Endothelial cell (in vitro differentiated cells): ENCODE measurements around the gene PROCR. TPM values are rescaled to one million over a fixed set of nuclear protein-coding genes. Genes with fewer than 3 reads are reported as not detected.
"Not testable (repeated sequence)": the region's sequence is repeated elsewhere in the genome, so short reads cannot be mapped to it uniquely, and the experiment has no call there.

Source experiments
- DNase-seq: peaks from one replicate; pipeline ENCODE4 v3.0.0; 2021; ENCODE audit warnings: low spot score
- H3K27ac Mint-ChIP-seq: one replicate; pipeline ENCODE4 v1.8.0; 2021; ENCODE audit warnings: mixed read lengths, inconsistent platforms; ENCODE audit not compliant: unreplicated experiment
- H3K27me3 Mint-ChIP-seq: one replicate; pipeline ENCODE4 v1.8.0; 2021; ENCODE audit warnings: mild to moderate bottlenecking, moderate library complexity, mixed read lengths, inconsistent platforms; ENCODE audit not compliant: unreplicated experiment
- H3K36me3 Mint-ChIP-seq: one replicate; pipeline ENCODE4 v1.8.0; 2021; ENCODE audit warnings: mild to moderate bottlenecking, low read depth, mixed read lengths, inconsistent platforms; ENCODE audit not compliant: unreplicated experiment
- H3K4me1 Mint-ChIP-seq: one replicate; pipeline ENCODE4 v1.8.0; 2021; ENCODE audit warnings: mild to moderate bottlenecking, mixed read lengths, inconsistent platforms; ENCODE audit not compliant: unreplicated experiment
- H3K4me3 Mint-ChIP-seq: one replicate; pipeline ENCODE4 v1.8.0; 2021; ENCODE audit warnings: mild to moderate bottlenecking, mixed read lengths, inconsistent platforms; ENCODE audit not compliant: unreplicated experiment
- H3K9me3 Mint-ChIP-seq: one replicate; pipeline ENCODE4 v1.8.0; 2021; ENCODE audit warnings: mixed read lengths, inconsistent platforms; ENCODE audit not compliant: unreplicated experiment
- total RNA-seq: library from RNA; stranded (reverse); fragmentation: NEBNext Ultra II Directional; extraction: Animal tissue kit (Norgen Biotek cat#: 25700); gene quantifications from one replicate; pipeline ENCODE4 v1.2.1, GENCODE V29; 2021; ENCODE audit not compliant: unreplicated experiment
- TF ChIP-seq, protein P1 (sequence below): fragments of 200-600 bp; sonication (generic); IDR thresholded peaks from one replicate; pipeline ENCODE4 v1.5.0; 2021; ENCODE audit warnings: antibody characterized with exemption; ENCODE audit not compliant: unreplicated experiment

Gene PROCR
- total RNA-seq, 1 donor from 2014 or later, result 254 TPM

DNA sequence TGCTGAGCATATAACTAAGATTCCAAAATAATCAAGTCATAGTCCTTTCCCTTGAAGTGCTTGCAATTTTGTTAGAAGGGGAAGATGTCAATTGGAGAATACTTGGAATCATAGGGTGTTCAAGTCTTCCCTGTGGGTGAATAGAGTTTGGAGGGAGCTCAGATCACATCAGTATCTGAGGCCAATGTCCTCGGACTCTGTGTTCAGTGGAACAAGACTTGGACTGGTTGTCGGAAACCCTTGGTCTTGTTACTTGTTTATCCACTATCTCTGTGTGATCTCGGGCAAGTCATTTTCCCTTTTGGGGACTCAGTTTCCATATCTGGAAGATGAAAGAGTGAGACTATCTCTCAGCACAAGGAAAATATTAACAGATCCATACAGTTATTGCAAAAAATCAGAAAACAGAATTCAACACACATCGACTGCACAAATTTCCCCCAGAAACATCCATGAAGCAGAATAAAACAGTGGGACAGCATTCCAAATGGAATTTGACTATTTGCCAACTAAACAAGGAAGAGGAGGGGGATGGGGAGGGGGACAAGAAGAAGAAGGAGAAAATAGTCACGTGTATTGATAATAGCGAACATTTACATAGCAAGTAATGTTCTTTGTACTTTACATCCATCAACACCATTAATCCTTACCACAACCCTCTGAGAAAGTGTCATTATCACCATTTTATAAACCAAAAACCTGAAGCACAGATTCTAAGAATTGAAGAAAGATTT lies 20.9 kb upstream of the PROCR start:
- Mint-ChIP-seq H3K27me3 (peaks cover 4% of the 10 kb centered on the region), H3K36me3 (no peaks in the 10 kb centered on the region), H3K27ac (no peak overlapping the region), H3K9me3 (no peaks in the 10 kb centered on the region), H3K4me1 (peaks cover 31% of the 10 kb centered on the region), H3K4me3 (no peak overlapping the region)
- no peak for DNase-seq
- TF ChIP-seq, protein P1, sequence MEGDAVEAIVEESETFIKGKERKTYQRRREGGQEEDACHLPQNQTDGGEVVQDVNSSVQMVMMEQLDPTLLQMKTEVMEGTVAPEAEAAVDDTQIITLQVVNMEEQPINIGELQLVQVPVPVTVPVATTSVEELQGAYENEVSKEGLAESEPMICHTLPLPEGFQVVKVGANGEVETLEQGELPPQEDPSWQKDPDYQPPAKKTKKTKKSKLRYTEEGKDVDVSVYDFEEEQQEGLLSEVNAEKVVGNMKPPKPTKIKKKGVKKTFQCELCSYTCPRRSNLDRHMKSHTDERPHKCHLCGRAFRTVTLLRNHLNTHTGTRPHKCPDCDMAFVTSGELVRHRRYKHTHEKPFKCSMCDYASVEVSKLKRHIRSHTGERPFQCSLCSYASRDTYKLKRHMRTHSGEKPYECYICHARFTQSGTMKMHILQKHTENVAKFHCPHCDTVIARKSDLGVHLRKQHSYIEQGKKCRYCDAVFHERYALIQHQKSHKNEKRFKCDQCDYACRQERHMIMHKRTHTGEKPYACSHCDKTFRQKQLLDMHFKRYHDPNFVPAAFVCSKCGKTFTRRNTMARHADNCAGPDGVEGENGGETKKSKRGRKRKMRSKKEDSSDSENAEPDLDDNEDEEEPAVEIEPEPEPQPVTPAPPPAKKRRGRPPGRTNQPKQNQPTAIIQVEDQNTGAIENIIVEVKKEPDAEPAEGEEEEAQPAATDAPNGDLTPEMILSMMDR, result no peak

DNA sequence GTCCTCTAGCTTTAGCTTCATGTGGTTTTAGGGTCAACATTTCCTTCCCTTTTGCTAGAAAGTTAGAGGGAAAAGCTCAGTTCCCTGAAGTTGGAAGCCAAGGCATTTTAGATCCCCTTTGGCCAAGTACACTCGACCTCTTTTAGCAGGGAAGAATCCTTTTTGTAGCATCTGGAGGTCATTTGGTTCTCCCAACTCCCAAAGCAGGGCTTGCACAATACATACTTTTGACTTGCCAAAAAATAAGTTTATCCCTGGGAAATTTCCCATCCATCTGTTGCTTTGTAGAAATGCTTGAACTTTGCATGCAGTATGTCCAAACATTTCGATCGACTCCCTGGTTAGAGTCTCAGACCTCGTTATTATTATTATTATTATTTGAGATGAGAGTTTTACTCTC lies 20.1 kb upstream of the PROCR start:
- no peak overlapping the region for H3K27ac Mint-ChIP-seq
- H3K4me1 Mint-ChIP-seq, result peaks cover 26% of the 10 kb centered on the region
- H3K27me3 Mint-ChIP-seq, result peaks cover 2% of the 10 kb centered on the region
- TF ChIP-seq, protein P1, result no peak
- DNase-seq, result no peak
- H3K9me3 Mint-ChIP-seq, result no peaks in the 10 kb centered on the region
- H3K36me3 Mint-ChIP-seq, result no peaks in the 10 kb centered on the region
- no peak overlapping the region for H3K4me3 Mint-ChIP-seq

DNA sequence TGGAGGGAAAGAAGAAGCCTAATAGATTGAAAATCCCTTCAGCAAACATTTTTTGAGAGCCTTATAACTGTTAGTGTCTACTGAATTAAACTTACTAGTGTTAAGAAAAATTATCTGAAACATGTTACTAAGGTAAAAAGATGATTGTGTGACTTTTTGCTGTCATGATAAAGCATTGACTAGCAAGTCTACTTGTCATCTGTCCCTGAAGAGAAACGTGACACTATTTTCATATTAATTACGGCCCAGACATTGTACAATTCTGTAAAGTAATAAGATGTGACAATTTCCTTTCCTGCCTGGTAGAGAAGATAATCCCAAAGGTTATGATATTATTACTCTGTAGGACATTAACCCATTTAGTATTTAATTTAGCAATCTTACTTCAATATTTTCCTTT lies 15.9 kb upstream of the PROCR start:
- Mint-ChIP-seq H3K27me3 (peaks cover 2% of the 10 kb centered on the region), H3K27ac (no peak overlapping the region), H3K4me3 (no peak overlapping the region), H3K36me3 (no peaks in the 10 kb centered on the region), H3K4me1 (peaks cover 2% of the 10 kb centered on the region), H3K9me3 (no peaks in the 10 kb centered on the region)
- TF ChIP-seq, protein P1, result no peak
- DNase-seq, result no peak

DNA sequence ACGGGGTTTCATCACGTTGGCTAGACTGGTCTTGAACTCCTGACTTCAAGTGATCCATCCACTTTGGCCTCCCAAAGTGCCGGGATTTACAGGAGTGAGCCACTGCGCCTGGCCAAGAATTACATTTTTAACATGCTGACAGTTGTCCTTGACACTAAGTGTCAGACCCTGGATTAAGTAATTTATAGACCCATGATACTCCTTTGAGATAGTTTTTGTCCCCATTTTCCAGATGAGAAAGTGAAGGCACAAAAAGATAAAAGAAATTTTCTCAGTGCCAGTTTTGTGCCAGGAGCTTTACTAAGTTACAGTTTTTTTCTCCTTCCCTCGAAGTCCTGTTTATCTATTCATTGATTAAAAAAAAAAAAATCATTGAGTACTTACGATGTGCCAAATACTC lies 14.9 kb upstream of the PROCR start:
- Mint-ChIP-seq H3K36me3 (no peaks in the 10 kb centered on the region), H3K27me3 (peaks cover 2% of the 10 kb centered on the region), H3K9me3 (no peaks in the 10 kb centered on the region), H3K27ac (no peak overlapping the region), H3K4me1 (no peaks in the 10 kb centered on the region), H3K4me3 (no peak overlapping the region)
- TF ChIP-seq, protein P1, result no peak
- DNase-seq, result no peak

DNA sequence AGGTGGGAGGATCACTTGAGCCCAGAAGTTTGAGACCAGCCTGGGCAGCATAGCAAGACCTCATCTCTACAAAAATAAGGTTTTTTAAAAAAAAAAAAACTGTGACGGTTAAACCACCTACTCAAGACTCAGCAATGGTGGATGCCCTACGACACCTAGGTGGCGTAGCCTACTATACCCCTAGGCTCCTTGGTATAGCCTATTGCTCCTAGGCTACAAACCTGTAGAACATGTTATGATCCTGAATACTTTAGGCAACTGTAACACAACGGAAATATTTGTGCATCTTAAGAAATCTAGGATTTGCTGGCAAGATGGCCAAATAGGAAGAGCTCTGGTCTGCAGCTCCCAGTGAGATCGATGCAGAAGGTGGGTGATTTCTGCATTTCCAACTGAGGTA lies 11.5 kb upstream of the PROCR start:
- H3K9me3 Mint-ChIP-seq, H3K27ac Mint-ChIP-seq, H3K4me1 Mint-ChIP-seq, H3K36me3 Mint-ChIP-seq, H3K27me3 Mint-ChIP-seq, DNase-seq, H3K4me3 Mint-ChIP-seq: not testable (repeated sequence)

DNA sequence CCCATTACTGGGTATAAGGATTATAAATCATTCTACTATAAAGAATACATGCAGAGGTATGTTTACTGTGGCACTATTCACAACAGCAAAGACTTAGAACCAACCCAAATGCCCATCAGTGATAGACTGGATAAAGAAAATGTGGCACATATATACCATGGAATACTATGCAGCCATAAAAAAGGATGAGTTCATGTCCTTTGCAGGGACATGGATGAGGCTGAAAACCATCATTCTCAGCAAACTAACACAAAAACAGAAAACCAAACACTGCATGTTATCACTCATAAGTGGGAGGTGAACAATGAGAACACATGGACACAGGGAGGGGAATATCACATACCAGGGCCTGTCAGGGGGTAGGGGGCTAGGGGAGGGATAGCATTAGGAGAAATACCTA lies 7.3 kb upstream of the PROCR start:
- not testable (repeated sequence) for H3K27me3 Mint-ChIP-seq, H3K4me3 Mint-ChIP-seq, H3K27ac Mint-ChIP-seq, DNase-seq, H3K9me3 Mint-ChIP-seq, H3K36me3 Mint-ChIP-seq
- peaks cover 26% of the 10 kb centered on the region for H3K4me1 Mint-ChIP-seq
